OCI-M1 (cell line): ENCODE results near the gene AGRP.
A peak's percentile ranks its signal among the peaks of the same experiment; 100 is the strongest.

ENCODE experiments used
- DNase-seq: peaks from one replicate; lab custom pipeline; 2025; lab: John Stamatoyannopoulos, UW

AGRP gene

GRCh38 chr16:67463059-67463458 lies 20.3 kb downstream of the AGRP start:
- DNase-seq: no peak

GRCh38 chr16:67462279-67462655 lies 21.1 kb downstream of the AGRP start:
- DNase-seq: no peak

GRCh38 chr16:67461600-67462278 lies 21.6 kb downstream of the AGRP start:
- DNase-seq: no peak

- DNase-seq: no peak
Observed at GRCh38 chr16:67460961-67461360, 22.4 kb downstream of the AGRP start.

- DNase-seq: peak; percentile 68
Observed at GRCh38 chr16:67460168-67460567, 23.2 kb downstream of the AGRP start.

- DNase-seq: no peak
Observed at GRCh38 chr16:67459861-67460150, 23.5 kb downstream of the AGRP start.

- no peak for DNase-seq
Observed at GRCh38 chr16:67459066-67459860, 24.1 kb downstream of the AGRP start.

GRCh38 chr16:67458121-67458641 lies 25.2 kb downstream of the AGRP start:
- DNase-seq: no peak

GRCh38 chr16:67457611-67458010 lies 25.7 kb downstream of the AGRP start:
- no peak for DNase-seq

GRCh38 chr16:67456391-67457081 lies 26.8 kb downstream of the AGRP start:
- DNase-seq: peak; percentile 5

- no peak for DNase-seq
Observed at GRCh38 chr16:67454852-67455251, 28.5 kb downstream of the AGRP start.

GRCh38 chr16:67454104-67454503 lies 29.2 kb downstream of the AGRP start:
- DNase-seq: no peak

- DNase-seq: no peak
Observed at GRCh38 chr16:67451704-67452435, 31.5 kb downstream of the AGRP start.

- no peak for DNase-seq
Observed at GRCh38 chr16:67451061-67451703, 32.2 kb downstream of the AGRP start.

- DNase-seq: no peak
Observed at GRCh38 chr16:67449739-67450138, 33.6 kb downstream of the AGRP start.

- DNase-seq: no peak
Observed at GRCh38 chr16:67449336-67449735, 34.0 kb downstream of the AGRP start.

GRCh38 chr16:67448580-67448979 lies 34.8 kb downstream of the AGRP start:
- no peak for DNase-seq

- DNase-seq: peak; percentile 72
Observed at GRCh38 chr16:67447508-67448076, 35.8 kb downstream of the AGRP start.

GRCh38 chr16:67446968-67447507 lies 36.3 kb downstream of the AGRP start:
- no peak for DNase-seq

- DNase-seq: no peak
Observed at GRCh38 chr16:67445913-67446907, 37.1 kb downstream of the AGRP start.
